GM19043 (cell line): ENCODE data around the gene MPL.

Source experiments
- ATAC-seq: cut with Tn5 transposase; IDR thresholded peaks from one replicate; pipeline ENCODE4 v1.9.1; 2021; ENCODE audit warnings: low read depth; ENCODE audit not compliant: unreplicated experiment

MPL gene

GRCh38 chr1:43337588-43337987 lies at the start of gene MPL:
Gene MPL, plus strand, starts transcription at chr1:43337818. Its CDS starts 31 bp downstream, at chr1:43337849.
- ATAC-seq = no peak

DNA sequence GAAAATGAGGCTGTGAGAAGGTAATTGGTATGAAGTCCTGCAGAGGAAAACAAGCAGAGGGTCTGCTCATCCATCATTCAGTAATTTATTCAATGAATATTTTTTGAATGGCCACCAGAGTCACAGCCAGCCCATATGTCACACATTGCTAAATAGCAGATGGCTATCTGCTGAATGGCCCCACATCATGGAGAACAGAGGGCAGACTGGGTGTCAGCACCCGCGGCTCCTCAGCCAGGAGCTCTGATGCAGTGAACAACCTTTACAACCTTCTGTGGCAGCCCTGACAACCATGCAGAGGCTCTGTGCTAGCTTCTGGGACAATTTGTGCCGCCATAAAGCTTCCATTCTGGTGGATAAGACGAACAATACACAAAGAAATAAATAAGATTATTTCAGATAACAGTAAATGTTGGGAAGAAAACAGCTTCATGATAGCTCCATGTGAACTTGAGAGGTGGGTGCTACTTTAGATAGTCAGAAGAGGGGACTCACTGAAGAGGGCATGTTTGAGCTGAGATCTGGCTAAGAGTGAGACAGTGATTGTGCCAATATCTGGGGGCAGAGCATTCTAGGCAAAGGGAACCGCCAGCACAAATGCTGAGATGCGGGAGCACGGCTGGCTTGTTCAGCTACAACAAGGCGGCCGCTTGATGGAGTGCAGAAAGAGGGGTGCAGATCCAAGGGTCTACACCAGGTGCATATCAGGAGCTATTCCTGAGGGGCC lies 49.4 kb upstream of the MPL start:
- ATAC-seq = no peak

- no peak for ATAC-seq
These were observed 48.6 kb upstream of the MPL start for GRCh38 chr1:43288785-43289706.

DNA sequence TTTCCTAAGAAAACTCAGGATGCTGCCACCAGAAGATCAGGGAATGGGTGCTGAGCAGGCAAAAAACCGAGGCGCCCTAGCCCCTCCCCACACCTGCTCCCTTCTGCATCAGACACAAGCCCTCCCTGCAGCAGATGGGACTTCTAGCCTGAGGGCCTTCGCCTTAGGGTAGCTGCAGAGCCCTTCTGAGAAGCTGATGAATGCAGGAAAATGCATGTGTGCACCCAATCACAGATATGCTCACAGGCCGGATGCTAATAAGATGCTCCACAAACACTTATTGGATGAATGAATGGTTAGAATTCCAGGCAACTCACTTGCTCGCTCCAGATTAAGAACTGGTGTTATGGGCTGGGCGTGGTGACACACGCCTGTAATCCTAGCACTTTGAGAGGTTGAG lies 45.4 kb upstream of the MPL start:
- ATAC-seq = no peak

- no peak for ATAC-seq
These were observed 44.9 kb upstream of the MPL start for GRCh38 chr1:43292679-43293078.

- no peak for ATAC-seq
These were observed 44.4 kb upstream of the MPL start for GRCh38 chr1:43293176-43293575.

- no peak for ATAC-seq
These were observed 43.5 kb upstream of the MPL start for GRCh38 chr1:43293896-43294760.

DNA sequence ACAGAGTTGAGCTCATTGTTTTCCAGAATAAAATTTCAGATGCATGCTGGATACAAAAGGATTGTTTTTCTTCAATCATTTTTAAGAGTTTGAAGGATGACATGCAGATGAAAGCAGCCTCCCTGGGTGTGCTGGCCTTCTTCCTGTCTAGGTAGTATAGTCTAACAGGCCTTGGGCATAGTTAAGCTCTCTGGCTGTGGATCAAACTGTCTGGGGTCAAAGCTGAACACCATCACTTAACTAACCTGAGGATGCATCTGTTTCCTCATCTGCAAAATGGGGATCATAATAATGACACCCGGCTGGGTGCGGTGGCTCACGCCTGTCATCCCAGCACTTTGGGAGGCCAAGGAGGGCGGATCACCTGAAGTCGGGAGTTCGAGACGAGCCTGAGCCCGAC lies 42.9 kb upstream of the MPL start:
- no peak for ATAC-seq

DNA sequence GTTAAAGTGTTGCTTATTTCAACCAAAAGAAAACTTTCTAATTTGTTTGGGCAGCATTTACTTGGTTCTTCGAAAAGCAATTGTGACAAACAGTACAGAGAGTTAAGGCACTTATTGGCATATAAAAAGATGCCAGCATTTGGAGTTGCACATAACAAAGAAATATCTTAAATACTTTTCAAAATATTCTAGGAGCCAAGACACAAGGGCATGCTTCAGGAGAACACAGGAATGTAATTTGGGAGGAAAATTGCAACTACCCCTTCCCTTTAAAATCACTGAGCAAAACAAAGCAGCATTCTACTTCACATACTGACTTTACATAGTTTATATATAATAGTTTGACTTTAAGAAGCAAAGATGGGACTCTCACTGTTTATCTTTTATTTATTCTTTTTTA lies 41.4 kb upstream of the MPL start:
- ATAC-seq = no peak

- no peak for ATAC-seq
These were observed 39.6 kb upstream of the MPL start for GRCh38 chr1:43298055-43298454.

GRCh38 chr1:43299101-43299500 lies 38.5 kb upstream of the MPL start:
- no peak for ATAC-seq

- ATAC-seq = no peak
These were observed 37.1 kb upstream of the MPL start, which contains the start of gene TIE1 for GRCh38 chr1:43300378-43301094. Gene TIE1, plus strand, starts transcription at chr1:43300982. Its CDS starts 90 bp downstream, at chr1:43301072.

DNA sequence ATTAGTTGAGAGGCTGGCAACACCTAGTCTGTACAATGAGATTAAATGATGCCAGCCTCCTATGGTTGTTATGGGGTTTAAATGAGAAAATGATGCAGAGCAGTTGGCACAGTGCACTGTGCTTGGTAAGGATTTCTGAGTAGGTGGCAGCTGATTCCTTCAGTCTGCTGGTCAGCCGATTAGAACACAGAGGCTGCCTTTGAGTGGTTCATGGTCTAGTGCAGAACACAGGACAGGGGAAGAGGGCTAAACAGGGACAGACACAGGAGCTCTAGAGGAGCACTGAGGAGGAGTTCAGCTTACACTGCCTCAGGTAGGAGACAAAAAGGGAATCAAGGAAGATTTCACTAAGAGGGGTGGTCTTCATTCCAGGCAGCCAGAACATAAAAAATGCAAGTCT lies 35.4 kb upstream of the MPL start:
- ATAC-seq = no peak

GRCh38 chr1:43302721-43303470 lies 34.7 kb upstream of the MPL start:
- ATAC-seq = no peak

DNA sequence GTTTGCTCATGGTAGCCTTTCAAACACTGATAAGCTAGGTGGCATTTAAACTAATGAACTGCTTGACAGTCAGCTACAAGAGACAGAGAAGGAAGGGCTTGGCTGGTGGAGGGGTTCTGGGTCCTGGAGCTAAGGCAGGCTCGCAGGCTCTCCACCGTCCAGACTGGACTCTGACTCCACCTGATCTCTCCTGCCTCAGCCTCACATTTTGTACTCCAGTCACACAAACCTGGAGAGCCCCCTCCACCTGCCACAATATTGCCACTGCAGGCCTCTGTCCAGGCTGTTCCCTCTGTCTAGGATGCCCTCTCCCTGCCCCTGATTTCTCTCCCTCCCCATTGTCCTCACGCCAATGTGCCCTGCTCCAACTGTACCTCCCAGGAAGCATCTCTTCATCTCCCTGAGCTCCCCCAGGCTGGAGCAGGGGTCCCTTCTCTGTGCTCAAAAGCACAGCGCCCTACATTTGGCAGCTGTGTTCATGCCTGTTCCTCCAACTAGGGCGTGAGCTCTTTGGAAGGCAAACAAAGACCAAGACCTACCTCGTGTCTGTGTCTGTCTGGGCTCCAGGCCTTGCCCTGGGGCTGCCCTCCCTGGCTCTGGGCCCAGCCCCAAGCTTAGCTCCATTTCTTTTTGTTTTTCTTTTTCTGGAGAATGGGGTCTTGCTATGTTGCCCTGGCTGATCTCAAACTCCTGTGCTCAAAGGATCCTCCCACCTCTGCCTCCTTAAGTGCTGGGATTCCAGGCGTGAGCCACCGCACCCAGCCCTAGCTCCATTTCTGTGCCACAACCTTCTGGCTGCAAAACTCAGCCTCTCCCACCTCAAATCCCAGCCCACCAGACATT lies 33.9 kb upstream of the MPL start:
- ATAC-seq = no peak

GRCh38 chr1:43304314-43304681 lies 33.3 kb upstream of the MPL start:
- ATAC-seq = no peak

DNA sequence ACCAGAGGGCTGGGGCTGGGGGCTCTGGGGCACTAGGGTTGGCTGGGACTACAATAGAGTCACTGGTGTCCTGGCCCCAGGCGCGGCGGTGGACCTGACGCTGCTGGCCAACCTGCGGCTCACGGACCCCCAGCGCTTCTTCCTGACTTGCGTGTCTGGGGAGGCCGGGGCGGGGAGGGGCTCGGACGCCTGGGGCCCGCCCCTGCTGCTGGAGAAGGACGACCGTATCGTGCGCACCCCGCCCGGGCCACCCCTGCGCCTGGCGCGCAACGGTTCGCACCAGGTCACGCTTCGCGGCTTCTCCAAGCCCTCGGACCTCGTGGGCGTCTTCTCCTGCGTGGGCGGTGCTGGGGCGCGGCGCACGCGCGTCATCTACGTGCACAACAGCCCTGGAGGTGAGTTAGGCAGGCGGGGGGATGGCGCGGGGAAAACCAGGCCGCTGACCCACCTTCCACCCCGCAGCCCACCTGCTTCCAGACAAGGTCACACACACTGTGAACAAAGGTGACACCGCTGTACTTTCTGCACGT lies 32.8 kb upstream of the MPL start:
- no peak for ATAC-seq

GRCh38 chr1:43305461-43305860 lies 32.2 kb upstream of the MPL start:
- ATAC-seq = no peak
